D721Med (cell line): ENCODE results near the gene PSMA7.

Experiments
- DNase-seq: peaks from one replicate; pipeline ENCODE4 v3.0.0; 2011; ENCODE audit warnings: low spot score; ENCODE audit not compliant: insufficient read length
- FAIRE-seq: peaks from 2 replicates; lab custom pipeline; 2011; peaks lifted over from hg19 to GRCh38; lab: Jason Lieb, UNC
- TF ChIP-seq, protein P1 (sequence below): IDR thresholded peaks from 2 replicates; pipeline ENCODE4 v1.5.1; 2012; ENCODE audit warnings: mild to moderate bottlenecking, control low read depth; ENCODE audit not compliant: insufficient read depth; ENCODE audit errors: missing control alignments

PSMA7 gene

DNA sequence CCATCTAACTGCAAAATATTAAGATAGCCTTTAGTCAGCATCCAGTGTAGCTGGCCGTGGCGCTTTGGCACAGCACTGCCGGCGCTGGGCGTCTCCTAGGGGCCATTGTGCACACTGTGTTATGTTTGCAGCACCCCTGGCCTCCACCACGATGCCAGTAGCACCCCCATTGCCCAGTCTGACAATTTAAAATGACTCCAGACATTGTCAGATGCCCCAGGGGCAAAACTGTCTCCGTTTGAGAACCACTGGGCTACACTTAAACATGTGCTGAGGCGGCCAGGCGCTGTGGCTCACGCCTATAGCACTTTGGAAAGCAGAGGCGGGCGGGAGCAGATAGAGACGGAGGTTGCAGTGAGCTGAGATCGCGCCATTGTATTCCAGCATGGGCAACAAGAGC lies 33.7 kb upstream of the PSMA7 start:
- FAIRE-seq (no peak), DNase-seq (no peak)
- TF ChIP-seq, protein P1, sequence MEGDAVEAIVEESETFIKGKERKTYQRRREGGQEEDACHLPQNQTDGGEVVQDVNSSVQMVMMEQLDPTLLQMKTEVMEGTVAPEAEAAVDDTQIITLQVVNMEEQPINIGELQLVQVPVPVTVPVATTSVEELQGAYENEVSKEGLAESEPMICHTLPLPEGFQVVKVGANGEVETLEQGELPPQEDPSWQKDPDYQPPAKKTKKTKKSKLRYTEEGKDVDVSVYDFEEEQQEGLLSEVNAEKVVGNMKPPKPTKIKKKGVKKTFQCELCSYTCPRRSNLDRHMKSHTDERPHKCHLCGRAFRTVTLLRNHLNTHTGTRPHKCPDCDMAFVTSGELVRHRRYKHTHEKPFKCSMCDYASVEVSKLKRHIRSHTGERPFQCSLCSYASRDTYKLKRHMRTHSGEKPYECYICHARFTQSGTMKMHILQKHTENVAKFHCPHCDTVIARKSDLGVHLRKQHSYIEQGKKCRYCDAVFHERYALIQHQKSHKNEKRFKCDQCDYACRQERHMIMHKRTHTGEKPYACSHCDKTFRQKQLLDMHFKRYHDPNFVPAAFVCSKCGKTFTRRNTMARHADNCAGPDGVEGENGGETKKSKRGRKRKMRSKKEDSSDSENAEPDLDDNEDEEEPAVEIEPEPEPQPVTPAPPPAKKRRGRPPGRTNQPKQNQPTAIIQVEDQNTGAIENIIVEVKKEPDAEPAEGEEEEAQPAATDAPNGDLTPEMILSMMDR = no peak

DNA sequence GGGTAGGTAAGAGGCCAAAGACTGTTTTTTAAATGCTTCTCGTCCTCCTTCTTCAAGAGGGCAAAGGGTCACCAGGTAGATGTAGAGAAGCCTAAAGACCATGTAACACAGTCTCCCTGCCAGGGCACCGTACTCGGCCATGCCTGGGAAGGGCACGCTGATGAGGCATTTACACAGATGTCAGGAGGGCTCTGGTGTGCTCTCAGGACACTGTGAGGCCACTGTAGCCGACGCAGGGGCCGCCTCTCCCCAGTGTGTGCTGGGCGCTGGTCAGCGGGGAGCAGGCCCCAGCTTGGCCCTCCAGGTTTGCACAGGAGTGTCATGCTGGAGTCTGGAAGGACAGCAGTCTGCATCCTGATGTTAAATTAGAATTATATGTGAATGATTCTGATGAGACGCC lies 32.5 kb upstream of the PSMA7 start:
- no peak for FAIRE-seq

DNA sequence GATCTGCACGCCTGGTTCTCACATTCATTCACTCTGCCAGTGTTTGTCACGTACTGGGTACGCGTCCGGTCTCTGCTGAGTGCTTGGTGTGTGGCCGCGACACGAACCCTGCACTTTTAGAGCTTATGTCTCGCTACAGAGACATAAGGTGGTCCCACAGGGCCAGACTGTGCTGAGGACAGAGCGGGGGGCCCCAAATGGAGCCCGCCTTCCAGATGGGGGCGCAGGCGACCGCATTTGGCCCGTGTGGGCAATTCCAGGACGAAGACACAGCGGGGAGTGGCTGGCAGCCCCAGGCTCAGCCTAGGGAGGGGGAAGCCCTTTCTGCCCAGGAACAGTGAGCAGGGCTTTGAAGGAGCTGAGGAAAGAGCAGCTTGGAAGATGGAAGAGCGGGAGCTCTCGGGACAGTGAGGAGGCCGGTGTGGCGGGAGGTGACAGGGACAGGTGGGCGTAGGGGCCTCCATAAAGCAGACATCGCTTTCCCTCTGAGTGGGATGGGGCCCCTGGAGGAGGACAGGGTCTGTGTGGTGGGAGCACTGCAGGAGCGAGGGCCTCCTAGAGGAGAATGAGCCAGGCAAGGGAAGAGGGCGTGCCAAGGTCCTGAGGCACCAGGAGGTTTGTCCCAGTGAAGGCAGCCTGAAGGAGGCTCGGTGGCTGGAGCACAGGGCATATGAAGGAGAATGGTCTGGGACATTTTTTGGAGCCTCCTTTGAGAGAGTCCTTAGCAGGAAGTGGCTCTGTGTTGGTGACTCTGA lies 31.9 kb upstream of the PSMA7 start:
- FAIRE-seq = no peak
- DNase-seq = no peak
- TF ChIP-seq, protein P1 = no peak

More for the DNA sequence above, 32.5 kb upstream of the PSMA7 start:
- no peak for DNase-seq
- TF ChIP-seq, protein P1 = no peak

- DNase-seq (no peak), FAIRE-seq (no peak)
- TF ChIP-seq, protein P1 = no peak
Measured at GRCh38 chr20:62174021-62174804, 31.0 kb upstream of the PSMA7 start.

GRCh38 chr20:62172666-62173065 lies 29.5 kb upstream of the PSMA7 start:
- DNase-seq = no peak
- TF ChIP-seq, protein P1 = no peak
- no peak for FAIRE-seq

DNA sequence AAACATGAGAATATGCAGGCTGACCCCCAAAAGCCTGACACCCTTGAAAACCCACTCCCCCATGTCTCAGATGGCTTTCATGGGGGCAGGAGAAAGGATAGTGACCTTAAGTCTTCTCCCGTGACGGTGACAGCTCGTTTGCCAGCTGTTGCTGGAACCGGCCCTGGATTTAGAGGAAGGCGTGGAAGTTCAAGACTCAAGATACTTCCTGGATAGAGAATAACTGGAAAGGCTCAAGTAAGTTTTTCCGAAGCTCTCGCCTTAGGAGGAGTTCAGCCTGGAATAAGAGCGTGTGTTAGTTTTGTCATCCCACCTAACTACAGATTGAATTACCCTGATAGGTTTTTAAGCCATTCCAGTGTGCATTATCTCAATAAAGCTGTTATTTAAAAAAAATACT lies 28.1 kb upstream of the PSMA7 start:
- FAIRE-seq (no peak), DNase-seq (no peak)

More for the DNA sequence above, 28.1 kb upstream of the PSMA7 start:
- TF ChIP-seq, protein P1 = no peak
